CD4-positive, alpha-beta T cell (primary cell): ENCODE data around the gene TRIM44. TPM values are rescaled to one million over a fixed set of nuclear protein-coding genes. Genes with fewer than 3 reads are reported as not detected.
"Not testable (repeated sequence)": the region's sequence is repeated elsewhere in the genome, so short reads cannot be mapped to it uniquely, and the experiment has no call there.

Experiments used
- ATAC-seq: fragments of 200-7000 bp; cut with Tn5 transposase; one replicate; pipeline ENCODE4 v1.10.0; 2022; ENCODE audit warnings: mild to moderate bottlenecking; ENCODE audit not compliant: poor library complexity
- CTCF ChIA-PET: fragments of 350-600 bp; sonication (Branson Sonifier 250); formaldehyde crosslinking; loops from one replicate; lab custom pipeline; 2021; ENCODE audit warnings: antibody characterized with exemption, inconsistent platforms; lab: Charles Lee
- POLR2A ChIA-PET: fragments of 350-600 bp; sonication (Branson Sonifier 250); formaldehyde crosslinking; loops from one replicate; lab custom pipeline; 2021; ENCODE audit warnings: antibody characterized with exemption, inconsistent platforms; lab: Charles Lee
- DNase-seq, 14 experiments: peaks; one replicate each; pipeline ENCODE4 v3.0.0-alpha.2; 2013 to 2020; ENCODE audit warnings: mixed read lengths in 2 of 14
- H3K27ac ChIP-seq, 2 donors: one replicate each; pipeline versions ENCODE4 v1.5.1 to v1.7.0; 2013; ENCODE audit warnings: low read length in 2 of 2, low read depth in 1 of 2, mild to moderate bottlenecking in 1 of 2
- H3K27me3 ChIP-seq, 2 experiments: 1 replicate in 1 of 2; 2 replicates in 1 of 2; pipeline versions ENCODE4 v1.6.1 to v1.7.0; 2013; ENCODE audit warnings: low read length in 2 of 2, control low read depth in 1 of 2, mild to moderate bottlenecking in 1 of 2, moderate library complexity in 1 of 2; ENCODE audit not compliant: insufficient read depth in 2 of 2, control insufficient read depth in 1 of 2
- H3K36me3 ChIP-seq: one replicate; pipeline ENCODE4 v1.6.1; 2013; ENCODE audit warnings: low read length, control low read depth; ENCODE audit not compliant: insufficient read depth
- H3K4me1 ChIP-seq: one replicate; pipeline ENCODE4 v1.6.1; 2013; ENCODE audit warnings: low read length, control low read depth; ENCODE audit not compliant: insufficient read depth
- H3K4me3 ChIP-seq: one replicate; pipeline ENCODE4 v1.5.1; 2013; ENCODE audit warnings: mild to moderate bottlenecking, low read length, moderate library complexity
- H3K9me3 ChIP-seq, 2 experiments: 1 replicate in 1 of 2; 2 replicates in 1 of 2; pipeline versions ENCODE4 v1.6.1 to v1.7.0; 2013; ENCODE audit warnings: low read length in 2 of 2, mild to moderate bottlenecking in 2 of 2, control low read depth in 1 of 2, moderate library complexity in 1 of 2; ENCODE audit not compliant: control insufficient read depth in 1 of 2, insufficient read depth in 1 of 2
- H3K27ac Mint-ChIP-seq: one replicate; pipeline ENCODE4 v1.8.0; 2020; ENCODE audit warnings: mixed read lengths
- H3K27me3 Mint-ChIP-seq: one replicate; pipeline ENCODE4 v1.8.0; 2021; ENCODE audit warnings: mixed read lengths
- H3K36me3 Mint-ChIP-seq: one replicate; pipeline ENCODE4 v1.8.0; 2021; ENCODE audit warnings: low read depth, mixed read lengths
- H3K4me1 Mint-ChIP-seq: one replicate; pipeline ENCODE4 v1.8.0; 2021; ENCODE audit warnings: low read depth, mixed read lengths
- H3K4me3 Mint-ChIP-seq: one replicate; pipeline ENCODE4 v1.8.0; 2020; ENCODE audit warnings: mild to moderate bottlenecking, mixed read lengths
- H3K9me3 Mint-ChIP-seq: one replicate; pipeline ENCODE4 v1.8.0; 2020; ENCODE audit warnings: mixed read lengths
- CTCF ChIP-seq: fragments of 200-600 bp; IDR thresholded peaks from one replicate; pipeline ENCODE4 v1.8.0; 2022; ENCODE audit warnings: antibody characterized with exemption, mild to moderate bottlenecking
- intact Hi-C, 2 experiments: fragments of 100-400 bp; cut with DNase I in 1 of 2; cut with micrococcal nuclease in 1 of 2; formaldehyde crosslinking; loops; one replicate each; pipeline versions ENCODE4 v1.15.1 to v1.9.0; 2023 to 2025; cut with DNase I, micrococcal nuclease
- total RNA-seq, 174 experiments: library from RNA in 2 of 174; stranded (reverse) in 2 of 174; gene quantifications; one replicate each; pipeline ENCODE4 v1.2.3 and lab custom pipeline; 2021 to 2026

The TRIM44 gene
- total RNA-seq, 2 experiments from 2014 or later = 32.1 to 36.7 TPM

GRCh38 chr11:35764417-35764816 is 101.8 kb downstream of the TRIM44 start:
- no peak overlapping the region for H3K4me3 Mint-ChIP-seq
- Histone ChIP-seq H3K4me1 (no peaks in the 10 kb centered on the region), H3K27me3 (no peaks in the 10 kb centered on the region), H3K4me3 (no peak overlapping the region), H3K9me3 (peaks cover 0 to 4% of the 10 kb centered on the region in 2 experiments), H3K36me3 (no peaks in the 10 kb centered on the region), H3K27ac (no peak overlapping the region)
- no peak for ATAC-seq
- no peak for DNase-seq
- H3K9me3 Mint-ChIP-seq = no peaks in the 10 kb centered on the region
- ChIA-PET CTCF (no interaction called here), POLR2A (no interaction called here)
- H3K27ac Mint-ChIP-seq = no peak overlapping the region
- intact Hi-C loops = no loop called here
- peaks cover 71% of the 10 kb centered on the region for H3K36me3 Mint-ChIP-seq
- H3K4me1 Mint-ChIP-seq = peaks cover 55% of the 10 kb centered on the region
- no peaks in the 10 kb centered on the region for H3K27me3 Mint-ChIP-seq
- no peak for TF ChIP-seq CTCF

- H3K27ac Mint-ChIP-seq = no peak overlapping the region
- no peaks in the 10 kb centered on the region for H3K4me1 ChIP-seq
- CTCF ChIA-PET = interaction anchor here (0.6 kb wide), 1 partner anchor 57 kb away, joined by 4 read pairs; no protein-coding TSS in a partner anchor
- no peaks in the 10 kb centered on the region for H3K9me3 ChIP-seq
- H3K27me3 Mint-ChIP-seq = no peaks in the 10 kb centered on the region
- H3K4me3 Mint-ChIP-seq = no peak overlapping the region
- DNase-seq = no peak
- H3K27ac ChIP-seq = no peak overlapping the region
- no peak for ATAC-seq
- no peak overlapping the region for H3K4me3 ChIP-seq
- no peaks in the 10 kb centered on the region for H3K9me3 Mint-ChIP-seq
- POLR2A ChIA-PET = no interaction called here
- intact Hi-C loops = no loop called here
- no peak for TF ChIP-seq CTCF
- no peaks in the 10 kb centered on the region for H3K27me3 ChIP-seq
- no peaks in the 10 kb centered on the region for H3K36me3 ChIP-seq
- peaks cover 49% of the 10 kb centered on the region for H3K4me1 Mint-ChIP-seq
- H3K36me3 Mint-ChIP-seq = peaks cover 71% of the 10 kb centered on the region
Observed at GRCh38 chr11:35765211-35765610, 102.6 kb downstream of the TRIM44 start.

- H3K4me3 Mint-ChIP-seq = no peak overlapping the region
- no peak for ATAC-seq
- CTCF ChIA-PET = no interaction called here
- Histone ChIP-seq H3K4me1 (no peaks in the 10 kb centered on the region), H3K27me3 (no peaks in the 10 kb centered on the region), H3K9me3 (peaks cover 0 to 3% of the 10 kb centered on the region in 2 experiments), H3K4me3 (no peak overlapping the region), H3K36me3 (peaks cover 2% of the 10 kb centered on the region), H3K27ac (no peak overlapping the region)
- intact Hi-C loops = no loop called here
- H3K4me1 Mint-ChIP-seq = peaks cover 42% of the 10 kb centered on the region
- DNase-seq = no peak
- no peak overlapping the region for H3K27ac Mint-ChIP-seq
- TF ChIP-seq CTCF = no peak
- H3K27me3 Mint-ChIP-seq = no peaks in the 10 kb centered on the region
- peaks cover 74% of the 10 kb centered on the region for H3K36me3 Mint-ChIP-seq
- H3K9me3 Mint-ChIP-seq = no peaks in the 10 kb centered on the region
- POLR2A ChIA-PET = no interaction called here
Observed at GRCh38 chr11:35766651-35767050, 104.1 kb downstream of the TRIM44 start.

- H3K9me3 Mint-ChIP-seq, POLR2A ChIA-PET: not testable (repeated sequence)
- peaks cover 93% of the 10 kb centered on the region for H3K36me3 Mint-ChIP-seq
Observed at GRCh38 chr11:35770425-35770824, 107.8 kb downstream of the TRIM44 start.

More at GRCh38 chr11:35770425-35770824, 107.8 kb downstream of the TRIM44 start:
- ATAC-seq, H3K4me3 ChIP-seq, H3K36me3 ChIP-seq, H3K27ac ChIP-seq, H3K27ac Mint-ChIP-seq, H3K4me1 ChIP-seq, DNase-seq, intact Hi-C loops, CTCF ChIA-PET, H3K27me3 Mint-ChIP-seq, H3K4me3 Mint-ChIP-seq, H3K27me3 ChIP-seq: not testable (repeated sequence)
- H3K4me1 Mint-ChIP-seq = peaks cover 20% of the 10 kb centered on the region
- peaks cover 0 to 10% of the 10 kb centered on the region in 2 experiments for H3K9me3 ChIP-seq
